Cardiac fibroblast (primary cell): ENCODE data around the gene IGFLR1.

Experiments used
- DNase-seq, 2 donors: peaks; one replicate each; pipeline versions ENCODE4 v3.0.0 to v3.0.0-alpha.2; 2010; ENCODE audit warnings: low read depth in 2 of 2
- H3K4me3 ChIP-seq, 2 donors: replicated peaks in 1 of 2; 1 replicate in 1 of 2; 2 replicates in 1 of 2; pipeline ENCODE4 v1.5.1; 2011; ENCODE audit warnings: low read depth in 2 of 2, low read length in 2 of 2, mild to moderate bottlenecking in 2 of 2, moderate library complexity in 1 of 2
- TF ChIP-seq, protein P1 (sequence below): IDR thresholded peaks from one replicate; pipeline ENCODE4 v1.5.1; 2011; ENCODE audit warnings: low read depth, mild to moderate bottlenecking, low read length, inconsistent platforms

The IGFLR1 gene

DNA sequence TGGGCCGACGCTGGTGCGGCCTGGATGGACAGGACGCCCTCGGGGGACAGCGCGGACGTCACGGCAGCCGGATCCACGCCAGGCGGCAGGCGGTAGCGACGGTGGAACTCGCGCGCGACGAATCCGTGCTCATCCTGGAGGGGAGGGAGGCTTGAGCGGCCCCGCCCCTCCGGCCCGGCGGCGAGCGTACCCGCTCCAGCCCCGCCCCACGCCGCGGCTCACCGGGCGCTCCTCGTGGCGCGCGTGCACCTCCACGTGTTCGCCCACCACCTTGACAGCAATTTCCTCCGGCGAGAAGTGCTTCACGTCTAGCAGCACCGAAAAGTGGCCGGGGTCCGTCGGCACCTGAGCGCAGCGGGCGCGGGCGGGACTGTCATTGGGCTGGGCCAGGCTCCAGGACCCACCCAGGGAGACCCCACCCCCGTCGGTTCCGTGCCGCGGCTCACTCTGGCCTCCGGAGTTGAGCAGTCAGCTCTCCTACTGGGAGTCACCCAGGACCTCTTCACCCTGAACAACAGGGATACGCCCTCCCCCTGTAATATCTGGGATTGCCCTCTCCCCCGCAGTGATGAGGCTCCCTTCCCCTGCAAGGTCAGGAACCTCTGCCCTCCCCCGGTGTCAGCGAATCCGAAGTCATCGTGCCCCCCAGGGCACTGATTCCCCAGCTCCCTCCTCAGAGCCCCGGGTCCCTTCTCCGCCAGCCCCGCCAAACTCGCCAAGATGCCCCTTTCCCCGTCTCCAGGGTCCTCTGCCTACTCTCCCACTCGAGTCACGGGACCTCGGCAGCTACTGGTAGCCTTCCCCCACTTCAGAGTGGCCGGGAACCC, 13.5 kb upstream of the IGFLR1 start:
- peak; percentile 77 to 91 for DNase-seq
- TF ChIP-seq, protein P1, sequence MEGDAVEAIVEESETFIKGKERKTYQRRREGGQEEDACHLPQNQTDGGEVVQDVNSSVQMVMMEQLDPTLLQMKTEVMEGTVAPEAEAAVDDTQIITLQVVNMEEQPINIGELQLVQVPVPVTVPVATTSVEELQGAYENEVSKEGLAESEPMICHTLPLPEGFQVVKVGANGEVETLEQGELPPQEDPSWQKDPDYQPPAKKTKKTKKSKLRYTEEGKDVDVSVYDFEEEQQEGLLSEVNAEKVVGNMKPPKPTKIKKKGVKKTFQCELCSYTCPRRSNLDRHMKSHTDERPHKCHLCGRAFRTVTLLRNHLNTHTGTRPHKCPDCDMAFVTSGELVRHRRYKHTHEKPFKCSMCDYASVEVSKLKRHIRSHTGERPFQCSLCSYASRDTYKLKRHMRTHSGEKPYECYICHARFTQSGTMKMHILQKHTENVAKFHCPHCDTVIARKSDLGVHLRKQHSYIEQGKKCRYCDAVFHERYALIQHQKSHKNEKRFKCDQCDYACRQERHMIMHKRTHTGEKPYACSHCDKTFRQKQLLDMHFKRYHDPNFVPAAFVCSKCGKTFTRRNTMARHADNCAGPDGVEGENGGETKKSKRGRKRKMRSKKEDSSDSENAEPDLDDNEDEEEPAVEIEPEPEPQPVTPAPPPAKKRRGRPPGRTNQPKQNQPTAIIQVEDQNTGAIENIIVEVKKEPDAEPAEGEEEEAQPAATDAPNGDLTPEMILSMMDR: no peak
- peak overlapping the region; percentile 58 to 65 for H3K4me3 ChIP-seq

DNA sequence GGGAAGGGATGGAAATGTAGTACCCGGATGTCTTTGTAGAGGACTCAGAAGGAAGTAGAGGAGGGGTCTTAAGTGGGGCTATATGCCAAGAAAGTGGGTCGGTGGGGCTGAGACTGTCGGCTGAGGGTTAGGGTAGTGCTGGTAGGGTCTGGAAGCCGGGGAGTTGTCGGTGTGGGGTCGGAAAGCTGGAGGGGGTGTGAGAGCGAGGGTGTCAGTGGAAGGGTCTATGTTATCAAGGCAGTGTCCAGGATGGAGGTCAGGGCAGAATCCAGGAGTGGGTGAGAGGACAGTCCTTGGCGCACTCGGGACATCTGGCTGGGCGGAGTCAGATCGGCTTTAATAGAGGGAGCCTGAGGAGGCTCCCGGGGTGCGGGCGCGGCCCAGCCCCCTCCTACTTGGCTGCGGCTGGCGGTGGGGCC, 12.9 kb upstream of the IGFLR1 start:
- H3K4me3 ChIP-seq: peak overlapping the region in 1 of 2 donors; percentile 58
- DNase-seq: no peak
- TF ChIP-seq, protein P1: no peak

DNA sequence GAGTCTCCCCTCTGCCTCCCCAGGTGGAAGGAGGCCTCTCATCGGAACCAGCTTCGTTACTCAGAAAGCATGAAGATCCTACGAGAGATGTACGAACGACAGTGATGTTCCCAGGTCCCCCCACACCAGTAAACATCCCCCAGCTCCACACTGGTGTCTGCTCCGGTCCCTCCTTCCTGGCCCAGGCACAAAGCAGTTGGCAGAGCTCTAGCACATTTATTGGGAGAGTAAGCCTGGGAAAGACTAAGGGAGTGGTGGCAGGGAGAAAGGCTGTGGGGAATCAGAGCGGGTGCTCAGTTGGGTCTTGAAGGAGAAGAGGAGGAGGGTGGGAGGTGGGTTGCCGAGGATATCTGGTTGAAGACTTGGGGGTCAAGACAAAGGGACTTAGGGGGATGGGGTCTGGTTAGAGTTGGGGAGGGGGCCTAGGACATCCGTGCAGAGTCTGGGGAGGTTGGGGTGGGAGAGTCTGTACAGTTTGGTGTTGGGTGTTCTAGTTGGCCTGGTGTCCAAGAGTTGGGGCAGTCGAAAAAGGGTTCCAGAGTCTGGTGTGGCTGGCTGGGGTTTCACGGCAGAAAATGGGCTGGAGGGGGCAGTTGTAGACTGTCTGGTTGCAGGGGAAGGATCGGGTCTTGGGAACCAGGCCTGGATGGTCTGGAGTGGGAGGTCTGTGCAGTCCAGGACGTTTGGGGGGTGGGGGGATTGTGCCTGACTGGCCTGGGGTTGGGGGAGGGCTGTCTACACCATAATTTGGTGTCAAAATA, 12.3 kb upstream of the IGFLR1 start:
- TF ChIP-seq, protein P1: no peak
- no peak overlapping the region for H3K4me3 ChIP-seq
- no peak for DNase-seq

DNA sequence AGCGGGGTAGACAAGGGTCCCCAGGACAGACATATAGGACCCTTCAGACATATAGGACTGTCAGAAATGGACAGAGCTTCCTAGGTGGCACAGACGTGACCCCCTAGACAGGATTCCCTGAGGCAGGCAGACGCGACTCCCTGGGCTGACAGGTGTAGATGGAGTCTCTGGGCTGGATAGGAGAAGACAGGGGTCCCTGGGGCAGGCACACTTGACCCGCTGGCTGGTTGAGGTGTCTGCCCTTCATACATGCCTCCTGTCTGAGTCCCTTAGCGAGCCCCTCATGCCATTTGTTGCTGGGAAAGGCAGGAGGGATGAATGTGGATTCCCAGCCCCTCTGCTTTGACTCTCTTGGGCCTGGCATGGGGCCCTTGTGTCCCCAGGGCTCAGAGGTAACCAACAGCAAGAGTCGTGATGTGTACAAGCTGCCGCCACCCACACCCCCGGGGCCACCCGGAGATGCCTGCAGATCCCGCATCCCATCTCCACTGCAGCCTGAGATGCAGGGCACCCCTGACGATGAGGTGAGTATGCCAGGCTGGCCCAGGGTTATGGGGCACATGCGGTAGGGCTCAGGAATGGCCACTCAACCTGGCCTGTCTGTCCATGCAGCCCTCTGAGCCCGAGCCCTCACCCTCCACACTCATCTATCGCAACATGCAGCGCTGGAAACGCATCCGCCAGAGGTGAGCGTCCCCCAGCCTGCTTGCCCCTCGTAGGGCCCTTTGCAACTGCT, 11.6 kb upstream of the IGFLR1 start:
- TF ChIP-seq, protein P1: no peak
- DNase-seq: no peak
- H3K4me3 ChIP-seq: no peak overlapping the region

DNA sequence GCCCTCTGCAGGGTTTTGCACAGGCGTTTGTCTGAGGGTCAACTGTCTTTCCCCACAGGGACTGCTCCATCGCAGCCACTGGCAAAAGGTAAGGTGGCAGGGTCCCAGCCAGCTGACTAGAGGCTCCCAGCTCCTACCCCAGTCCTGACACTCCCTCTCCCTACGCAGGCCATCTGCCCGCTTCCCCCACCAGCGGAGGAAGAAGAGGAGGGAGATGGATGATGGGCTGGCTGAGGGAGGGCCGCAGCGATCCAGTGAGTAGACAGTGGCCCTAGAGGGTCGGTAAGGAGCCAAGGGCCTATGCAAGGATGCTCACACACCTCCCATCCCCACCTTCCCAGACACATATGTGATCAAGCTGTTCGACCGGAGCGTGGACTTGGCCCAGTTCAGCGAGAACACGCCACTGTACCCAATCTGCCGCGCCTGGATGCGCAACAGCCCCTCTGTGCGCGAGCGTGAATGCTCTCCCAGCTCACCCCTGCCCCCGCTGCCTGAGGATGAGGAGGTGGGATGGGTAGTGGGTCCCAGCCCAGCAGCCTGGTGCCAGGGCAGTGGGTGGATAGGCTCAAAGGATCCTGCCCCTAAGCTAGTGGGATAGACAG, 10.6 kb upstream of the IGFLR1 start:
- H3K4me3 ChIP-seq: no peak overlapping the region
- TF ChIP-seq, protein P1: no peak
- no peak for DNase-seq

DNA sequence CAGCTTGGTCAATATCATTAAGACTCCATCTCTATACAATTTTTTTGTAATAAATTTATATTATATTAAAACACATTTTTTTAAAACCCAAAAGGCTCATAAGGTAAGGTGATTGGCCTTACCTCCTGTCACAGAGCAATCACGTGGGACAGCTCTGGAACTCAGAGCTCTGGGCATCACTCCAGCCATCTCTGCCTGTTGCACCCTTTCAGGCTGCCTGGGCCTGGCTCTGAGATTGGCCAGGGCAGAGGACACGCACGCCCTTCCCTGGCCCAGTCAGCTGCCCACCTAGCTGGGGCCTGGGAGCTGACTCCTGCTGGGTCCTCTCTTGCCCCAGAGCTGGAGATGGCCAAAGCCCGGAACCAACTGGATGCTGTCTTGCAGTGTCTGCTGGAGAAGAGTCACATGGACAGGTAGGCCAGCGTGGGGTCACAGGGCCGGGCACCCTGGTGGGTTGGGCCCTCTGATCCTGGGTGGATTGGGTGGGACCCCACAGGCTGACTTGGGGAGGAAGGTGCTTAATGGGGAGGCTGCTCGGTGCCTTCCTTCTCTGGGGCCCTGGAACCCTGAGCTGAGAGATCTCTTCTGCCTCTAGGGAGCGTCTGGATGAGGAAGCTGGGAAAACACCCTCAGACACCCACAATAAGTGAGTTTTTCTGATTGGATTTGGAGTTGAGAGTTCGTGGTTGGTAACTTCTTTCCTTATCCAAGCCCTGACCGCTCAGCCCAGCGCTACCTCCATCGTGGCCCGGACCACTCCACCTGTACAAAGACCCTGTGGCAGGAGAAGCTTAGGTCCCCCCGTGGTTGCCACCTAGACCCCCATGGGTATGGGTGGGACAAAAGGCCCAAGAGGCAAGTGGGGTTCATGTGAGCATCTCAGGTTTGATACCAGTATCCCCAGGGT, 9.8 kb upstream of the IGFLR1 start:
- TF ChIP-seq, protein P1: no peak
- DNase-seq: no peak
- H3K4me3 ChIP-seq: no peak overlapping the region
